Measurements from ENCODE around the gene AKAP8. TPM values are rescaled to one million over a fixed set of nuclear protein-coding genes. Genes with fewer than 3 reads are reported as not detected.

Gene AKAP8
- total RNA-seq, 6 experiments from 2014 or later: 22.8 to 31.2 (median 29.6) TPM

DNA sequence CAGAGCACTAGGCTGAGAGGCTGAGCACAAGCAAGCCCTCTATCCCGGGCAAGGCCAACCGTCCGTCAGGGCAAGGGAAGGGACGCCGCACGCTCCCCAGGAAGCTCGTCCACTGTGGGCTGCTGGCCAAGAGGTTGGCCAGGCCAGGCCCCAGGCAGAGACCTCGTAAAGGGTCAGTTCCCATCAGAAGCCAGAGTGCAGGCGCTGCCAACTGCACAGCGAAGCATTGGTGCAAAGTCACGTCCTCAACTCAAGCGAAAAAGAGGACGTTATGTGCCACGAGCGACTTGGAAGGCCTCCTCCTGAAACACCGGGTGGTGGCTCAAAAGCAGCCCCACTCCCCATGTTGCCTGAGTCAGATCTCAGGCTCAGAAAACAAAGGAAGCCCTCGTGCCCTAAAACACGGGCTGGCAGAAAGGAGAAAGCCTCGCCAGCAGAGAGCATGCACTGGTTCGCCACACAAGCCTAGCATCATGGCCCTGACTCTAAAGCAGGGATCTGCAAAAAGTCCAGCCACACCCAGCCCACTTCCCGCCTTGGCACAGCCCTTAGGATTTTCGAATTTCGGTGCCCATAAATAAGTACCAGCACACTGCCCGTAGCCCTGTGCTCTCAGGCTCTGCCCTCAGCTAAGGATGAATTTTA is 4.7 kb downstream of the AKAP8 start:
- no peak for DNase-seq
- Mint-ChIP-seq H3K36me3 (ENCODE audit: low read depth) (peaks cover 14% of the 10 kb centered on the region), H3K4me3 (no peak overlapping the region), H3K4me1 (ENCODE audit: low read depth) (peaks cover 19% of the 10 kb centered on the region), H3K9me3 (no peaks in the 10 kb centered on the region), H3K27me3 (ENCODE audit: insufficient read depth) (peaks cover 14% of the 10 kb centered on the region), H3K27ac (no peak overlapping the region)
- TF ChIP-seq CTCF (IDR thresholded peaks at IDR 0.05): no peak

GRCh38 chr19:15374105-15374651 is 5.4 kb downstream of the AKAP8 start:
- DNase-seq: no peak
- Mint-ChIP-seq H3K9me3 (no peaks in the 10 kb centered on the region), H3K36me3 (ENCODE audit: low read depth) (peaks cover 14% of the 10 kb centered on the region), H3K27me3 (ENCODE audit: insufficient read depth) (peaks cover 11% of the 10 kb centered on the region), H3K27ac (no peak overlapping the region), H3K4me3 (no peak overlapping the region), H3K4me1 (ENCODE audit: low read depth) (peaks cover 19% of the 10 kb centered on the region)
- TF ChIP-seq CTCF (IDR thresholded peaks at IDR 0.05): no peak

GRCh38 chr19:15373644-15374043 is 5.9 kb downstream of the AKAP8 start:
- no peak overlapping the region for H3K4me3 Mint-ChIP-seq
- no peak for DNase-seq
- no peak for TF ChIP-seq CTCF (IDR thresholded peaks at IDR 0.05)
- peaks cover 19% of the 10 kb centered on the region for H3K4me1 Mint-ChIP-seq (ENCODE audit: low read depth)
- H3K27ac Mint-ChIP-seq: no peak overlapping the region; the same call in 1 of the 2 replicates
- peaks cover 11% of the 10 kb centered on the region for H3K27me3 Mint-ChIP-seq (ENCODE audit: insufficient read depth)
- peaks cover 14% of the 10 kb centered on the region for H3K36me3 Mint-ChIP-seq (ENCODE audit: low read depth)
- no peaks in the 10 kb centered on the region for H3K9me3 Mint-ChIP-seq

DNA sequence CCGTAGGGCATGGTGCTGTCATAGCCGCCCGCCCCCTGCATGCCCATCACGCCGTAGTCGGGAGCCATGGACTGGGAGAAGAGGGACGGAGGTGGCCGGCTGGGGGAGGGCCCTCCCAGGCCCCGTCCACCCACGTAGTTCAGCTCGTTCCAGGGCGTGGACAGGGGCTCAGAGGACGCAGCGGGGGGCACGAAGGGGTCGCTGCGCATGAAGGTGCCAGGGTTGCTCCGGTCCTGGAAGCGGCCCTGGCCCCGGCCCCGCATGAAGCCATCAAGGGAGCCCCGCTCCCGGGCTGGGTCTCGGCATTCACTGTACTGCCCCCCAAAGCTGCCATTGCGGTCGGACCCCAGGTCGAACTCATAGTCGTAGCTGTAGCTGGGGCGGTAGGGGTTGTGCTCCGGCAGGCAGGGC is 6.7 kb downstream of the AKAP8 start:
- Mint-ChIP-seq H3K36me3 (ENCODE audit: low read depth) (peaks cover 14% of the 10 kb centered on the region), H3K27ac (no peak overlapping the region), H3K4me3 (no peak overlapping the region), H3K4me1 (ENCODE audit: low read depth) (peaks cover 14% of the 10 kb centered on the region), H3K27me3 (ENCODE audit: insufficient read depth) (peaks cover 7% of the 10 kb centered on the region), H3K9me3 (no peaks in the 10 kb centered on the region)
- no peak for DNase-seq
- no peak for TF ChIP-seq CTCF (IDR thresholded peaks at IDR 0.05)

DNA sequence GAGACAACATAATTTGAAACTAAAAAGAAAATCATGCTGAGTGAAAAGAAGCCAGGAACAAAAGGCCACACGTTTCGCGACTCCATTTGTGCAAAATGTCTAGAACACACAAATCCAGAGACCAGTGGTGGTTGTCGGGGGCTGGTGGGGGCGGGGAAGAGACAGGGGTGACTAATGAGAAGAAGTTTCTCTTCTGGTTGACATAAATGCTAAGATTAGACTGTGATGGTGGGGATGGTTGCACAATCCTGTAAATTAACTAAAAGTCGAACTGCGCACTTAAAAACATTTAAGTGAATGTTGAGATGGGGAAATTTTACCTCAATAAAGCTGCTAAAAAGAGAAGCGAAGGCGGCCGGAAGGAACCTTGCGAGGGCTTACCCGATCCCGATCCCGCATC is 7.1 kb downstream of the AKAP8 start:
- no peak overlapping the region for H3K4me3 Mint-ChIP-seq
- no peak for DNase-seq
- H3K4me1 Mint-ChIP-seq (ENCODE audit: low read depth): peaks cover 10% of the 10 kb centered on the region
- peaks cover 7% of the 10 kb centered on the region for H3K27me3 Mint-ChIP-seq (ENCODE audit: insufficient read depth)
- peaks cover 14% of the 10 kb centered on the region for H3K36me3 Mint-ChIP-seq (ENCODE audit: low read depth)
- no peak for TF ChIP-seq CTCF (IDR thresholded peaks at IDR 0.05)
- no peaks in the 10 kb centered on the region for H3K9me3 Mint-ChIP-seq
- no peak overlapping the region for H3K27ac Mint-ChIP-seq

Measured in HFFc6 (cell line).